ENCODE results near the gene SPIN1.
"Not testable (repeated sequence)": the region's sequence is repeated elsewhere in the genome, so short reads cannot be mapped to it uniquely, and the experiment has no call there.

The SPIN1 gene

GRCh38 chr9:88388203-88388885 lies at the start of gene SPIN1:
Gene SPIN1 (plus strand): TSS chr9:88388444. CDS start chr9:88426540, 38,096 bp downstream.
- peak; percentile 80 for DNase-seq (ENCODE audit: low read depth)

GRCh38 chr9:88339317-88339716 lies 48.9 kb upstream of the SPIN1 start:
- DNase-seq (ENCODE audit: low read depth): no peak

- DNase-seq (ENCODE audit: low read depth): no peak
These were observed 46.0 kb upstream of the SPIN1 start for GRCh38 chr9:88342246-88342645.

GRCh38 chr9:88344013-88344412 lies 44.2 kb upstream of the SPIN1 start:
- DNase-seq (ENCODE audit: low read depth): no peak

GRCh38 chr9:88350354-88350753 lies 37.9 kb upstream of the SPIN1 start:
- not testable (repeated sequence) for DNase-seq (ENCODE audit: low read depth)

GRCh38 chr9:88355166-88355565 lies 33.1 kb upstream of the SPIN1 start:
- DNase-seq (ENCODE audit: low read depth): no peak

- not testable (repeated sequence) for DNase-seq (ENCODE audit: low read depth)
These were observed 31.0 kb upstream of the SPIN1 start for GRCh38 chr9:88357250-88357649.

- DNase-seq (ENCODE audit: low read depth): no peak
These were observed 29.5 kb upstream of the SPIN1 start for GRCh38 chr9:88358723-88359122.

GRCh38 chr9:88359974-88360373 lies 28.3 kb upstream of the SPIN1 start:
- DNase-seq (ENCODE audit: low read depth): no peak

GRCh38 chr9:88362681-88363080 lies 25.6 kb upstream of the SPIN1 start:
- no peak for DNase-seq (ENCODE audit: low read depth)

- DNase-seq (ENCODE audit: low read depth): no peak
These were observed 24.6 kb upstream of the SPIN1 start for GRCh38 chr9:88363661-88364060.

- DNase-seq (ENCODE audit: low read depth): no peak
These were observed 23.5 kb upstream of the SPIN1 start for GRCh38 chr9:88364706-88365105.

- no peak for DNase-seq (ENCODE audit: low read depth)
These were observed 17.9 kb upstream of the SPIN1 start for GRCh38 chr9:88370346-88370745.

- no peak for DNase-seq (ENCODE audit: low read depth)
These were observed 16.1 kb upstream of the SPIN1 start for GRCh38 chr9:88372103-88372654.

- DNase-seq (ENCODE audit: low read depth): no peak
These were observed 15.2 kb upstream of the SPIN1 start for GRCh38 chr9:88373045-88373444.

GRCh38 chr9:88378317-88378716 lies 9.9 kb upstream of the SPIN1 start:
- DNase-seq (ENCODE audit: low read depth): no peak

GRCh38 chr9:88379352-88379751 lies 8.9 kb upstream of the SPIN1 start:
- DNase-seq (ENCODE audit: low read depth): no peak

- no peak for DNase-seq (ENCODE audit: low read depth)
These were observed 8.1 kb upstream of the SPIN1 start for GRCh38 chr9:88380118-88380517.

GRCh38 chr9:88381322-88381721 lies 6.9 kb upstream of the SPIN1 start:
- not testable (repeated sequence) for DNase-seq (ENCODE audit: low read depth)

- DNase-seq (ENCODE audit: low read depth): no peak
These were observed 5.1 kb upstream of the SPIN1 start for GRCh38 chr9:88383176-88383575.

- DNase-seq (ENCODE audit: low read depth): not testable (repeated sequence)
These were observed 2.1 kb upstream of the SPIN1 start for GRCh38 chr9:88386137-88386536.

- DNase-seq (ENCODE audit: low read depth): no peak
These were observed 1.1 kb upstream of the SPIN1 start for GRCh38 chr9:88387036-88387551.

GRCh38 chr9:88387552-88388202 lies 567 bp upstream of the SPIN1 start:
- no peak for DNase-seq (ENCODE audit: low read depth)
